ENCODE results near the gene ITGAL.
"Not testable (repeated sequence)": the region's sequence is repeated elsewhere in the genome, so short reads cannot be mapped to it uniquely, and the experiment has no call there.

Gene ITGAL

GRCh38 chr16:30493941-30494488 lies 21.5 kb downstream of the ITGAL start:
- DNase-seq = no peak

GRCh38 chr16:30494709-30495108 lies 22.2 kb downstream of the ITGAL start:
- no peak for DNase-seq

GRCh38 chr16:30499284-30499683 lies 26.7 kb downstream of the ITGAL start:
- DNase-seq = no peak

- DNase-seq = no peak
Observed at GRCh38 chr16:30503403-30504296, 31.1 kb downstream of the ITGAL start.

- DNase-seq = no peak
Observed at GRCh38 chr16:30509081-30509765, 36.7 kb downstream of the ITGAL start.

GRCh38 chr16:30510376-30510938 lies 37.9 kb downstream of the ITGAL start:
- DNase-seq = no peak

- DNase-seq = no peak
Observed at GRCh38 chr16:30511509-30511908, 39.0 kb downstream of the ITGAL start.

GRCh38 chr16:30515275-30515674 lies 42.7 kb downstream of the ITGAL start:
- no peak for DNase-seq

- no peak for DNase-seq
Observed at GRCh38 chr16:30518552-30518951, 46.0 kb downstream of the ITGAL start.

- DNase-seq = no peak
Observed at GRCh38 chr16:30519120-30520049, 46.8 kb downstream of the ITGAL start.

GRCh38 chr16:30521476-30521872 lies 48.9 kb downstream of the ITGAL start:
- no peak for DNase-seq

GRCh38 chr16:30521873-30522641 lies 49.5 kb downstream of the ITGAL start:
- no peak for DNase-seq

GRCh38 chr16:30522702-30523463 lies 50.3 kb downstream of the ITGAL start:
- not testable (repeated sequence) for DNase-seq

GRCh38 chr16:30523768-30524574 lies 51.4 kb downstream of the ITGAL start:
- DNase-seq = no peak

- no peak for DNase-seq
Observed at GRCh38 chr16:30524575-30525568, 52.3 kb downstream of the ITGAL start.

GRCh38 chr16:30525844-30526136 lies 53.2 kb downstream of the ITGAL start:
- peak in 1 of 2 experiments; percentile 12 for DNase-seq

- DNase-seq = no peak
Observed at GRCh38 chr16:30526137-30526822, 53.7 kb downstream of the ITGAL start, which contains the start of gene ZNF768. TSS of gene ZNF768 (minus strand) at chr16:30526566. CDS start at chr16:30526413, 153 bp downstream.
